ENCODE data around the gene FAM13A.
A peak's percentile ranks its signal among the peaks of the same experiment; 100 is the strongest.

Gene FAM13A

DNA sequence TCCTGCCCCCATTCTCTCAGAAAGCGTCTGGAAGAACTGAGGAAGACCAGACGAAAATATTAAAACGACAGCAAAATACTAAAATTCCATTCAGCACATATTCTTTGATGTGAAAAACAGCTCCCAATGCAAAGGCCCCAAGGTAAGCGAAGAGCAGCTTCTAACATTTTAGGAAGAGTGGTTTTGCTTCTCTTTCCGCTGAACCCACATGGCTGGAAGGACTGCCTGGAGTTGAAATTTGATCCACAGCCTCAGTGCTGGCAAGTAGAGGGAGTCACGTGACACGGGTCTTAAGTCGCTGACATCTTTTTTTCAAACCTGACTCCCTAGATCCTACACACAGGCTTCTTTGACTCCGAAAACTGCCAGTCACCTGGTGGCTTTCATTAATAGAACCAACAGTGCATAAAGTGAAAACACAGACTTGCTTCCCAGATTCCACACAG is at the start of gene FAM13A:
Gene FAM13A, minus strand, starts transcription at position 233 of the 446 bp plus-strand sequence. Its CDS starts 221 bp downstream, at position 12.
- H3K4me3 ChIP-seq (ENCODE audit: low read length) = peak within 1 kb of the TSS; percentile 50
- DNase-seq (ENCODE audit: low read depth) = peak; percentile 96
- TF ChIP-seq CTCF (IDR thresholded peaks at IDR 0.05; ENCODE audit: insufficient read depth, low read depth, low read length, missing control alignments) = peak; percentile 4

- H3K4me3 ChIP-seq (ENCODE audit: low read length) = no peak overlapping the region
- no peak for DNase-seq (ENCODE audit: low read depth)
- TF ChIP-seq CTCF (IDR thresholded peaks at IDR 0.05; ENCODE audit: insufficient read depth, low read depth, low read length, missing control alignments) = no peak
These were observed 48.7 kb upstream of the FAM13A start for GRCh38 chr4:89105726-89106125.

DNA sequence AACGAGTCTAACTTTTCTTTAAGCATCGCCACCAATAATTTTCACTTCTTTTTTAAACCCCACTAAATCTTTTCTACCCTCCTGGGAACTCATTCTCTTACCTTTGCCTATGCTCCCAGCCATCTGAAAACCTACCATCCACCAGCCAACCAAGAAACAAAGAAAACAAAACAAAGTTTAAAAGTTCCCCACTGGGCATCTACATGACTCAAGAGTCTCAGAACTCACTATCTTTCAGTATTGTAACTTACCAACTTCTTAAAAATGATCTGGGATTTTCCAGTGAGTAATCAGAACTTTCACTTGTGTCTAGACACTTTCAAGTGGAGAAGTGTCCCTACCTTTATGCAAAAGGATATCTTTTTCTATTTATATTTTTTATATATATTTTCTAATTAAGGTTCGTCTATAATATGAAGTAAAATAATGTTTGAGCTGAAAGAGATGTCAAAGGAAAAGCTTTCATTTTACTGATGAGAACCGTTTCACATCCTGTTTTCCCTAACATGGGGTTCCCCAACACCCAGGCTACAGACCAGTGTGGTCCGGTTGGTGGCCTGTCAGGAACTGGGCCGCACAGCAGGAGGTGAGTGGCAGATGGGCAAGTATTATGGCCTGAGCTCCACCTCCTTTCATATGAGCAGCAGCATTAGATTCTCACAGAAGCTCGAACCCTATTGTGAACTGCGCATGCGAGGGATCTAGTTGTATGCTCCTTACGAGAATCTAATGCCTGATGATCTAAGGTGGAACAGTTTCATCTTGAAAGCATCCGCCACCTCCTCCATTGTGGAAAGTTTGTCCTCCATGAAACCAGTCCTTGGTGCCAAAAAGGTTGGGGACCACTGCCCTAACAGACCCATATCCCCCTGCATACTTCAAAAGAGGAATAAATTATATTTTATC is 44.5 kb upstream of the FAM13A start:
- no peak for TF ChIP-seq CTCF (IDR thresholded peaks at IDR 0.05; ENCODE audit: insufficient read depth, low read depth, low read length, missing control alignments)
- DNase-seq (ENCODE audit: low read depth) = peak; percentile 25
- H3K4me3 ChIP-seq (ENCODE audit: low read length) = no peak overlapping the region

DNA sequence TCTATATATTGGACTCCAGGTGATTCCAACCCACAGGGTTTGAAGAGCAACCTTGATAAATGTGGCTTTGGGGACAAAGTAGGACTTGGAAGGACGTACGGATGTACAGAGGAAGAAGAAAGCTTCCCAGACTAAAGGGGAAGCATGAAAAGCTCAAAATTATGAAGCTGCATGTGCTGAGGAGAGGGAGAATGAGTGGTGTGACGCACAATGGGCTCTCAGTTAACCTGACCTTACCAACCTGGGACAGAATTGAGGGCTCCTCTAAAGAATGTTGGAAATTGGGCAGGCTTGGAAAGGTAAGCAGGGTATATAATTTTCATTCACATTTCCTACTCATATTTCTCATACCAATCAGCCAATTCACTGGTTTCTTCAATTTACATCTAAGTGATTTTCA is 43.9 kb upstream of the FAM13A start:
- H3K4me3 ChIP-seq (ENCODE audit: low read length) = no peak overlapping the region
- no peak for TF ChIP-seq CTCF (IDR thresholded peaks at IDR 0.05; ENCODE audit: insufficient read depth, low read depth, low read length, missing control alignments)
- DNase-seq (ENCODE audit: low read depth) = no peak

- TF ChIP-seq CTCF (IDR thresholded peaks at IDR 0.05; ENCODE audit: insufficient read depth, low read depth, low read length, missing control alignments) = no peak
- no peak for DNase-seq (ENCODE audit: low read depth)
- no peak overlapping the region for H3K4me3 ChIP-seq (ENCODE audit: low read length)
These were observed 42.5 kb upstream of the FAM13A start for GRCh38 chr4:89099471-89099870.

DNA sequence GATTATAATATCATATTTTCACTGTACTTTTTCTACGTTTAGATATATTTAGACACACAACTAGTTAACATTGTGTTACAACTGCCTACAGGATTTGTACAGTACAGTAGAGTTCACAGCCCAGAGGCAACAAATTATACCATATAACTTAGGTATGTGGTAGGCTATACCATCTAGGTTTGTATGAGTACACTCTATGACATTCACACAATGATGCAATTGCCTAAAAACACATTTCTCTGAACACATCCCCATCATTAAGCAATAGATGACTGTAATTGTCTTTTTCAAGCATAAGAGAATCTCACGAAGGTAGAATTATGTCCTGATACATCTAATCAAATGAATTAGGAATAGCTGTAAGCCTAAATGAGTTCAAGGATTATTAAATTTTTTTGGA is 42.0 kb upstream of the FAM13A start:
- DNase-seq (ENCODE audit: low read depth) = peak; percentile 69
- no peak for TF ChIP-seq CTCF (IDR thresholded peaks at IDR 0.05; ENCODE audit: insufficient read depth, low read depth, low read length, missing control alignments)
- no peak overlapping the region for H3K4me3 ChIP-seq (ENCODE audit: low read length)

Measured in epithelial cell of esophagus (primary cell).